Lower leg skin (tissue), 4 donors: ENCODE results near the gene MAGED1. TPM values are rescaled to one million over a fixed set of nuclear protein-coding genes. Genes with fewer than 3 reads are reported as not detected.
"Not testable (repeated sequence)": the region's sequence is repeated elsewhere in the genome, so short reads cannot be mapped to it uniquely, and the experiment has no call there.

Experiments
- DNase-seq, 2 donors: peaks; one replicate each; pipeline ENCODE4 v3.0.0-alpha.2; 2019; ENCODE audit warnings: low spot score in 2 of 2
- H3K4me3 ChIP-seq: fragments of 200-600 bp; sonication (generic); 2 replicates; pipeline ENCODE4 v1.5.1; 2017; ENCODE audit warnings: mild to moderate bottlenecking, low read depth; ENCODE audit not compliant: poor library complexity, severe bottlenecking
- POLR2A ChIP-seq, 2 donors: fragments of 450-650 bp; IDR thresholded peaks; one replicate each; pipeline ENCODE4 v1.6.1; 2016 to 2017; ENCODE audit warnings: antibody characterized with exemption in 2 of 2, mild to moderate bottlenecking in 1 of 2, moderate library complexity in 1 of 2
- WGBS, 2 donors: methylation state at CpG; one replicate each; pipeline ENCODE4 v1.1.5; 2018; 5-methylcytosine and 5-hydroxymethylcytosine counted together
- intact Hi-C: fragments of 100-400 bp; cut with DNase I; formaldehyde crosslinking; loops from one replicate; pipeline ENCODE4 v1.15.0; 2023; ENCODE audit warnings: low total_unique reads
- total RNA-seq, 4 donors: library from RNA; depleted of rRNA; stranded (reverse); fragments of >200 nt; gene quantifications; one replicate each; pipeline ENCODE4 v1.1.0, GENCODE V29; 2016
- TF ChIP-seq, protein P1 (sequence below), 3 donors: fragments of 450-650 bp; IDR thresholded peaks; one replicate each; pipeline ENCODE4 v1.5.1; 2016; ENCODE audit warnings: antibody characterized with exemption in 3 of 3, mild to moderate bottlenecking in 3 of 3, moderate library complexity in 2 of 3

Gene MAGED1
- total RNA-seq, 4 donors from 2014 or later, result 26.0 to 42.3 (median 31.1) TPM

DNA sequence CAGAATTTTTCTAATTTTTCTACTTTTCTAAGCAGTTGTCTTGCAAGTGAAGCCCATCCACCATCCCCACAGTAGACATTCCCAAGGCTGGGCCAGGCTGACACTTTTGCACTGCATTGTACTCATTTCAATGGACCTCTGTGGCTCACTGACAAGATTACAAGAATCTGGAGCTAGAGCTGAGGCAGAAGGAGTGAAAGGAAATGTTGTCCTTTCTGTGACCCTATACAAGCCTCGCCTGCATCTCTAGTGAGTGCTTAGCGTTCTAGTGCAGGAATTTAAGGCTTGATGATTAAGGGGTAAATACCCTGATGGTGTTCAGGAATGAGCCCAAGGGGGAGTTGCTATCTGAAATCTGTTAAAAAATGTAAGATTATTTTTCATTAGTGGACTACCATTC is 6.3 kb downstream of the MAGED1 start:
- WGBS, 2 donors, result 71 to 85% methylated on average over 2 of the region's 2 CpGs
- intact Hi-C loops, result no loop called here
- no peak for DNase-seq
- H3K4me3 ChIP-seq, result no peak overlapping the region
- TF ChIP-seq POLR2A (IDR thresholded peaks at IDR 0.05), result no peak
- TF ChIP-seq, protein P1, sequence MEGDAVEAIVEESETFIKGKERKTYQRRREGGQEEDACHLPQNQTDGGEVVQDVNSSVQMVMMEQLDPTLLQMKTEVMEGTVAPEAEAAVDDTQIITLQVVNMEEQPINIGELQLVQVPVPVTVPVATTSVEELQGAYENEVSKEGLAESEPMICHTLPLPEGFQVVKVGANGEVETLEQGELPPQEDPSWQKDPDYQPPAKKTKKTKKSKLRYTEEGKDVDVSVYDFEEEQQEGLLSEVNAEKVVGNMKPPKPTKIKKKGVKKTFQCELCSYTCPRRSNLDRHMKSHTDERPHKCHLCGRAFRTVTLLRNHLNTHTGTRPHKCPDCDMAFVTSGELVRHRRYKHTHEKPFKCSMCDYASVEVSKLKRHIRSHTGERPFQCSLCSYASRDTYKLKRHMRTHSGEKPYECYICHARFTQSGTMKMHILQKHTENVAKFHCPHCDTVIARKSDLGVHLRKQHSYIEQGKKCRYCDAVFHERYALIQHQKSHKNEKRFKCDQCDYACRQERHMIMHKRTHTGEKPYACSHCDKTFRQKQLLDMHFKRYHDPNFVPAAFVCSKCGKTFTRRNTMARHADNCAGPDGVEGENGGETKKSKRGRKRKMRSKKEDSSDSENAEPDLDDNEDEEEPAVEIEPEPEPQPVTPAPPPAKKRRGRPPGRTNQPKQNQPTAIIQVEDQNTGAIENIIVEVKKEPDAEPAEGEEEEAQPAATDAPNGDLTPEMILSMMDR (IDR thresholded peaks at IDR 0.05), result no peak

GRCh38 chrX:51902510-51903050 is 9.2 kb downstream of the MAGED1 start:
- TF ChIP-seq, protein P1 (IDR thresholded peaks at IDR 0.05), result no peak
- TF ChIP-seq POLR2A (IDR thresholded peaks at IDR 0.05), result no peak
- 82 to 87% methylated on average over 5 of the region's 5 CpGs for WGBS, 2 donors
- DNase-seq, result no peak
- H3K4me3 ChIP-seq, result no peak overlapping the region
- intact Hi-C loops, result no loop called here

GRCh38 chrX:51905152-51905551 is 11.7 kb downstream of the MAGED1 start:
- H3K4me3 ChIP-seq, DNase-seq, intact Hi-C loops: not testable (repeated sequence)
- 91 to 97% methylated on average over 3 of the region's 3 CpGs for WGBS, 2 donors

- no peak for DNase-seq
- WGBS, 2 donors, result 75 to 95% methylated on average over 3 of the region's 3 CpGs
- intact Hi-C loops, result no loop called here
- H3K4me3 ChIP-seq, result no peak overlapping the region
- TF ChIP-seq, protein P1 (IDR thresholded peaks at IDR 0.05), result no peak
- no peak for TF ChIP-seq POLR2A (IDR thresholded peaks at IDR 0.05)
Measured at GRCh38 chrX:51905711-51906110, 12.3 kb downstream of the MAGED1 start.

- H3K4me3 ChIP-seq, result no peak overlapping the region
- WGBS, 2 donors, result 51 to 56% methylated on average over 2 of the region's 2 CpGs
- TF ChIP-seq, protein P1 (IDR thresholded peaks at IDR 0.05), result no peak
- no peak for TF ChIP-seq POLR2A (IDR thresholded peaks at IDR 0.05)
- no peak for DNase-seq
- intact Hi-C loops, result no loop called here
Measured at GRCh38 chrX:51917604-51918003, 24.2 kb downstream of the MAGED1 start.

- intact Hi-C loops, result no loop called here
- H3K4me3 ChIP-seq, result no peak overlapping the region
- WGBS, 2 donors, result 56 to 67% methylated on average over 1 of the region's 1 CpG
- TF ChIP-seq, protein P1 (IDR thresholded peaks at IDR 0.05), result no peak
- TF ChIP-seq POLR2A (IDR thresholded peaks at IDR 0.05), result no peak
- no peak for DNase-seq
Measured at GRCh38 chrX:51922561-51922960, 29.1 kb downstream of the MAGED1 start.
